HL-60 (cell line): ENCODE results near the gene HMGA1.

Source experiments
- DNase-seq, 2 experiments: peaks; one replicate each; pipeline ENCODE4 v3.0.0-alpha.2; 2010 to 2020; ENCODE audit warnings: low read depth in 1 of 2, low spot score in 1 of 2
- H3K27ac ChIP-seq: fragments of 250-450 bp; sonication (Bioruptor Pico); replicated peaks from 2 replicates; pipeline ENCODE4 v1.5.1; 2020; ENCODE audit warnings: mild to moderate bottlenecking, moderate library complexity
- H3K27me3 ChIP-seq: fragments of 250-450 bp; sonication (Bioruptor Pico); 2 replicates; pipeline ENCODE4 v1.5.1; 2021; ENCODE audit warnings: mild to moderate bottlenecking, moderate library complexity; ENCODE audit not compliant: insufficient read depth, poor library complexity, severe bottlenecking
- H3K4me3 ChIP-seq: replicated peaks from 2 replicates; pipeline ENCODE4 v1.5.1; 2011; ENCODE audit warnings: mild to moderate bottlenecking, control low read depth, low read length; ENCODE audit not compliant: insufficient read depth
- CTCF ChIP-seq: IDR thresholded peaks from one replicate; pipeline ENCODE4 v1.5.1; 2011; ENCODE audit warnings: low read length, control low read depth, inconsistent platforms; ENCODE audit not compliant: insufficient read depth
- GABPA ChIP-seq: IDR thresholded peaks from 2 replicates; pipeline ENCODE4 v1.6.1; 2012; ENCODE audit warnings: low read depth
- POLR2AphosphoS5 ChIP-seq: IDR thresholded peaks from 2 replicates; pipeline ENCODE4 v1.6.1; 2012; ENCODE audit warnings: low read depth
- REST ChIP-seq: IDR thresholded peaks from 2 replicates; pipeline ENCODE4 v1.6.1; 2012; ENCODE audit warnings: low read depth; ENCODE audit not compliant: insufficient replicate concordance
- SPI1 ChIP-seq: IDR thresholded peaks from 2 replicates; pipeline ENCODE4 v1.6.1; 2012; ENCODE audit warnings: low read depth, mild to moderate bottlenecking, borderline replicate concordance

Gene HMGA1

GRCh38 chr6:34240329-34241248, 3.9 kb downstream of the HMGA1 start:
- DNase-seq: no peak
- H3K4me3 ChIP-seq: no peak overlapping the region
- TF ChIP-seq REST (no peak), CTCF (no peak), SPI1 (no peak), GABPA (no peak), POLR2AphosphoS5 (no peak)
- H3K27ac ChIP-seq: no peak overlapping the region
- H3K27me3 ChIP-seq: no peaks in the 10 kb centered on the region

DNA sequence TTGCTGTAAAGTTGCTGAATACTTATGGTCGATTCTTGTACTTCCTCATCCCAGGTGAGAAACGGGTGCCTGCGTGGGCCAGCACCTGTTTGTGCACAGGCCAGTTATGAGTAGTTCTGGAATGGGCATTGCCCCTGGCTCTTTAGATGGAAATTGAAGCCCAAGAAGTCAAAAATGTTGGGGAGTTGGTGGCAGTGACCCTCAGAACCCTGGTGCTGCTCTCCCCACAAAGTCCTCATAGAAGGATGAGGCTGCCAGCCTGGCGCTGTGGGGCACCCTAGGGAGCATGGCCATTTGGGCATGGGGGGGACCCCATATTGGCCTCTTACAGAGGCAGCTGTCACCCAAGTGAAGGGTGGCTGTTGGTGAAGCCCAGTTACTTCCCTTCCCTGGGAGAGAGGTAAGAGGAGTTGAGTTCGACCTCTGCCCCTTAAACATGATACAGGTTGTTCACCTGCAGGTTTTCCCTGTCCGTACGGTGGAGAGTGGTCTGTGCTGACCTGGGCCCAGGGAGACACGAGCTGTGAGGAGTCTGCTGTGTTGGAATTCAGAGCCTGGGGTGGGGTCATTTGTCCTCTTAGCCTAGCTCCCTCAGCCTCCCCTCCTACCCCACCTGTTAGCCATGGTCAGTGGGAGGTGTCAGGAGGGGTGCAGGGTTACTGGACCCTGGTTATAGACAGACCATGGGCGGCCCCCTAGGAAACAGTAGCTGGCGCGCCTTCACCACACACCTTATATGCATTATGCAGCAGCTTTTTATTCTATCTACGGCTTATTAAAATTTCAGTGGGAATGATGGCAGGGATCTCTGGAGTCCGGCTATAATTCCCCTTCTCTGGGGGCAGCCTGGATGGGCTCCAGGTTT, 4.9 kb downstream of the HMGA1 start:
- TF ChIP-seq GABPA (no peak), REST (no peak), POLR2AphosphoS5 (no peak), SPI1 (no peak), CTCF (no peak)
- H3K27me3 ChIP-seq: no peaks in the 10 kb centered on the region
- no peak overlapping the region for H3K4me3 ChIP-seq
- no peak for DNase-seq
- H3K27ac ChIP-seq: no peak overlapping the region

DNA sequence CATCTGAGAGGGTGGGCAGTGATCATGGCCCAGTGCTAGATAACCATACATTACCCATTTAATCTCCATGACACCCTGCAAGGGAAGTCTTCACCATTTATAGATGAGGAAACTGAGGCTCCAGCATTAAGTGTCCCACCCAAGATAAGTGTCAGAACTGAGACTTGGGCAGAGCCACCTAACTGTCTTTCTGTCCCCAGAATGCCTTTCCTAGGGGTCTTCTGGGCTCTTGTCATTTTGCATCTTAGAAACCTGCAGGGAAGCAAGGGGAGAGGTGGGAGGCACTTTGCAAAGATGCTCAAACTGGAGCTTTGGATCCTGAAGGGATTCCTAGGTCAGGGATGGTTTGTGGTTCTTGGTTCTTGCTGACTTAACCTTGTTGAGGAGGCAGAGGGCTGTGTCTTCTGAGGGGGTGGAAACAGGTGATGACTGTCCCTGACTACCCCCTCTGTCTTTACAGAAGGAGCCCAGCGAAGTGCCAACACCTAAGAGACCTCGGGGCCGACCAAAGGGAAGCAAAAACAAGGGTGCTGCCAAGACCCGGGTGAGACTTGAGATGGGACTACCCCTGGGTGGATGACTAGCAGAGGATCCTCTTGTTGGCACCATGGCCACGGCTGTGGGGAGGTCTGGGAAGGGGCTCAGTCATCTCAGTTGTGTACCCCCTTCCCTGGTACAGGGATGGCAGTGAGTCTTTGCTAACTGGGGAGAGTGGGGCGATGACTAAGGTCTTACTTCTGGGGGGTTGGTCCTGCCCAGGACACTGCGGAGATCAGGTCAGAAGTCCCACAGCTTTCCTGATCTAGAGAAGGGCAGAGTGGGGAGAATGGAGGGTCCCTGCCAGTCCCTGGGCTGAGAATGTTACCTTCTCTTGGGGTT, 5.8 kb downstream of the HMGA1 start:
- Histone ChIP-seq H3K4me3 (no peak overlapping the region), H3K27ac (no peak overlapping the region), H3K27me3 (no peaks in the 10 kb centered on the region)
- TF ChIP-seq REST (no peak), GABPA (no peak), CTCF (no peak), POLR2AphosphoS5 (no peak), SPI1 (no peak)
- no peak for DNase-seq
